BJ (cell line): ENCODE data around the gene SPSB2. TPM values are rescaled to one million over a fixed set of nuclear protein-coding genes. Genes with fewer than 3 reads are reported as not detected.
A peak's percentile ranks its signal among the peaks of the same experiment; 100 is the strongest.
"Not testable (repeated sequence)": the region's sequence is repeated elsewhere in the genome, so short reads cannot be mapped to it uniquely, and the experiment has no call there.

Source experiments
- CTCF ChIA-PET: fragments of 350-600 bp; formaldehyde crosslinking; extraction: SDS; loops from one replicate; lab custom pipeline; 2021; ENCODE audit warnings: antibody characterized with exemption, inconsistent platforms; lab: Yijun Ruan, JAX
- POLR2A ChIA-PET: fragments of 300-600 bp; sonication (Branson Sonifier 250); formaldehyde crosslinking; extraction: SDS; loops from one replicate; lab custom pipeline; 2021; ENCODE audit warnings: antibody characterized with exemption; lab: Charles Lee
- DNase-seq: peaks from one replicate; pipeline ENCODE4 v3.0.0-alpha.2; 2011; ENCODE audit warnings: low read depth
- H3K27me3 ChIP-seq: 2 replicates; pipeline ENCODE4 v1.6.0; 2011; ENCODE audit warnings: low read length; ENCODE audit not compliant: control insufficient read depth, insufficient read depth
- H3K36me3 ChIP-seq: 2 replicates; pipeline ENCODE4 v1.5.1; 2011; ENCODE audit warnings: low read length; ENCODE audit not compliant: control insufficient read depth, insufficient read depth
- H3K4me3 ChIP-seq: 2 replicates; pipeline ENCODE4 v1.5.1; 2011; ENCODE audit warnings: low read depth, mild to moderate bottlenecking, control low read depth, low read length
- CTCF ChIP-seq: IDR thresholded peaks from 2 replicates; pipeline ENCODE4 v1.5.1; 2011; ENCODE audit warnings: low read depth, mild to moderate bottlenecking, control low read depth, inconsistent platforms, low read length, moderate library complexity; ENCODE audit not compliant: insufficient read depth
- polyA plus RNA-seq: library from polyadenylated mRNA; depleted of rRNA; stranded (reverse); fragments of >200 nt; gene quantifications from 2 replicates; pipeline ENCODE4 v1.2.3, GENCODE V29; 2011

SPSB2 gene
- polyA plus RNA-seq, 1 experiment: 7.3 TPM

GRCh38 chr12:6867413-6868210 is 5.5 kb downstream of the SPSB2 start, which contains the start of gene TPI1:
Gene TPI1, plus strand, starts transcription at chr12:6867531. Its CDS starts 36 bp downstream, at chr12:6867567.
- no peak for TF ChIP-seq CTCF
- Histone ChIP-seq H3K36me3 (peaks cover 38% of the 10 kb centered on the region), H3K4me3 (peak within 1 kb of the TSS; percentile 98), H3K27me3 (no peaks in the 10 kb centered on the region)
- no peak for DNase-seq
- ChIA-PET POLR2A (interaction anchor here (0.6 to 4.7 kb wide), 7 partner anchors 11 to 403 kb away, joined by 3 to 34 read pairs (median 5); partner anchors contain the start of genes CDCA3, GAPDH and USP5), CTCF (interaction anchor here (0.9 to 9.7 kb wide), 10 partner anchors 7 to 112 kb away, joined by 3 to 112 read pairs (median 6); partner anchors contain the start of genes CDCA3, ENO2, LRRC23 and PTMS)

- CTCF ChIA-PET: interaction anchor here (0.9 to 9.7 kb wide), 5 partner anchors 13 to 58 kb away, joined by 3 to 112 read pairs (median 9); partner anchors contain the start of genes CDCA3, ENO2 and USP5
Measured at GRCh38 chr12:6866920-6867412, 6.1 kb downstream of the SPSB2 start.

GRCh38 chr12:6866163-6866919 is 6.8 kb downstream of the SPSB2 start:
- H3K27me3 ChIP-seq: no peaks in the 10 kb centered on the region
- POLR2A ChIA-PET: interaction anchor here (0.7 to 4.7 kb wide), 2 partner anchors 14 to 39 kb away, joined by 8 to 34 read pairs; partner anchors contain the start of genes CDCA3 and USP5
- H3K36me3 ChIP-seq: peaks cover 42% of the 10 kb centered on the region
- CTCF ChIA-PET: interaction anchor here (0.9 to 9.7 kb wide), 4 partner anchors 13 to 59 kb away, joined by 3 to 112 read pairs (median 18); partner anchors contain the start of genes CDCA3 and USP5
- DNase-seq: no peak
- no peak for TF ChIP-seq CTCF
- no peak overlapping the region for H3K4me3 ChIP-seq

More at GRCh38 chr12:6866920-6867412, 6.1 kb downstream of the SPSB2 start:
- Histone ChIP-seq H3K36me3 (peaks cover 38% of the 10 kb centered on the region), H3K4me3 (peak overlapping the region; percentile 98), H3K27me3 (no peaks in the 10 kb centered on the region)
- POLR2A ChIA-PET: interaction anchor here (0.6 to 4.7 kb wide), 4 partner anchors 15 to 333 kb away, joined by 5 to 34 read pairs (median 8); partner anchors contain the start of genes CDCA3, GAPDH and USP5
- no peak for DNase-seq
- TF ChIP-seq CTCF: no peak

GRCh38 chr12:6865307-6865706 is 7.8 kb downstream of the SPSB2 start:
- CTCF ChIA-PET: interaction anchor here (0.9 to 9.7 kb wide), 3 partner anchors 12 to 87 kb away, joined by 3 to 112 read pairs (median 4); partner anchors contain the start of genes CDCA3 and USP5
- not testable (repeated sequence) for H3K27me3 ChIP-seq, H3K4me3 ChIP-seq, DNase-seq
- H3K36me3 ChIP-seq: peaks cover 42% of the 10 kb centered on the region
- POLR2A ChIA-PET: interaction anchor here (4.7 kb wide), 1 partner anchor 13 kb away, joined by 34 read pairs; the partner anchor contains the start of genes CDCA3 and USP5

GRCh38 chr12:6863586-6864321 is 9.3 kb downstream of the SPSB2 start:
- DNase-seq: no peak
- TF ChIP-seq CTCF: no peak
- no peaks in the 10 kb centered on the region for H3K27me3 ChIP-seq
- POLR2A ChIA-PET: no interaction called here
- CTCF ChIA-PET: interaction anchor here (1.4 to 9.7 kb wide), 3 partner anchors 9 to 11 kb away, joined by 5 to 112 read pairs (median 7); partner anchors contain the start of genes CDCA3, SPSB2 and USP5
- no peak overlapping the region for H3K4me3 ChIP-seq
- H3K36me3 ChIP-seq: peaks cover 42% of the 10 kb centered on the region
